ENCODE measurements around the gene HLF. TPM values are rescaled to one million over a fixed set of nuclear protein-coding genes. Genes with fewer than 3 reads are reported as not detected.

Gene HLF
- total and polyA plus RNA-seq, 2 experiments from 2014 or later: 0.28 TPM; not detected in 1

DNA sequence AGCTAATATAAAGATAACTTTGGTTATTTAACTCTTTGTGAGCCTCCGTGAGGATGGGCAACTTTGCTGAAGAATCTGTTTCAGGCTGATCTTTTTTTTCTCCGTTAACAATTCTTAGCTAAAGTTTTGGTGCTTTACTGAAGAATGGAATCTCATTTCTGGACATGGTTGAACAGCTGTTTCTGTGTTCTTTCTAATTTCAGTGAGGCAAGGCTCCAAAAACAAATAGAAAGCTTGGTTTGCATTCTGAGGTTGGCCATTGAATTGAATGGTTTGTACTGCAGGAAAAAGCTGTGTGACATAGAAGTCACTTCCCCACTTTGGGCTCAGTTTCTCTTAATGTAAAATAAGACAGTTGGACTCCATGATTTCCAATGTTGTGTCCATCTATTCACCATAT, 22.3 kb upstream of the HLF start:
- Mint-ChIP-seq H3K27ac (no peak overlapping the region), H3K4me1 (peaks cover 12% of the 10 kb centered on the region), H3K27me3 (ENCODE audit: insufficient read depth, low read depth, poor library complexity) (peaks cover 7% of the 10 kb centered on the region), H3K4me3 (no peak overlapping the region), H3K36me3 (ENCODE audit: low read depth) (no peaks in the 10 kb centered on the region), H3K9me3 (no peaks in the 10 kb centered on the region)
- ATAC-seq: no peak
- Histone ChIP-seq H3K4me1 (ENCODE audit: insufficient read depth) (peaks cover 12% of the 10 kb centered on the region), H3K4me3 (no peak overlapping the region), H3K36me3 (ENCODE audit: insufficient read depth) (no peaks in the 10 kb centered on the region), H3K27me3 (ENCODE audit: insufficient read depth) (peaks cover 5% of the 10 kb centered on the region), H4K20me1 (replicated peaks; ENCODE audit: insufficient read depth) (no peaks in the 10 kb centered on the region), H3K4me2 (no peak overlapping the region), H3K9me2 (ENCODE audit: insufficient read depth) (no peaks in the 10 kb centered on the region), H3K27ac (ENCODE audit: low read depth) (no peak overlapping the region), H3K79me2 (replicated peaks; ENCODE audit: insufficient read depth) (no peaks in the 10 kb centered on the region), H2AFZ (no peak overlapping the region), H3F3A (replicated peaks; ENCODE audit: low read depth) (no peaks in the 10 kb centered on the region)
- TF ChIP-seq CREB1 (CRISPR knock-in tag; IDR thresholded peaks at IDR 0.05; ENCODE audit: low read depth) (no peak), JUNB (IDR thresholded peaks at IDR 0.05; ENCODE audit: unreplicated experiment) (no peak), EZH2 (IDR thresholded peaks at IDR 0.05; ENCODE audit: low read depth, unreplicated experiment) (no peak), EZH2phosphoT487 (IDR thresholded peaks at IDR 0.05; ENCODE audit: unreplicated experiment) (no peak), NANOG (IDR thresholded peaks at IDR 0.05; ENCODE audit: borderline replicate concordance) (no peak), ETS1 (IDR thresholded peaks at IDR 0.05) (no peak), ZNF114 (CRISPR knock-in tag; IDR thresholded peaks at IDR 0.05) (no peak), STAT1 (IDR thresholded peaks at IDR 0.05; ENCODE audit: unreplicated experiment) (no peak), ZNF331 (CRISPR knock-in tag; IDR thresholded peaks at IDR 0.05; ENCODE audit: low read depth) (no peak), POLR2AphosphoS5 (IDR thresholded peaks at IDR 0.05; ENCODE audit: low read depth) (no peak)
- TF ChIP-seq, protein P1, sequence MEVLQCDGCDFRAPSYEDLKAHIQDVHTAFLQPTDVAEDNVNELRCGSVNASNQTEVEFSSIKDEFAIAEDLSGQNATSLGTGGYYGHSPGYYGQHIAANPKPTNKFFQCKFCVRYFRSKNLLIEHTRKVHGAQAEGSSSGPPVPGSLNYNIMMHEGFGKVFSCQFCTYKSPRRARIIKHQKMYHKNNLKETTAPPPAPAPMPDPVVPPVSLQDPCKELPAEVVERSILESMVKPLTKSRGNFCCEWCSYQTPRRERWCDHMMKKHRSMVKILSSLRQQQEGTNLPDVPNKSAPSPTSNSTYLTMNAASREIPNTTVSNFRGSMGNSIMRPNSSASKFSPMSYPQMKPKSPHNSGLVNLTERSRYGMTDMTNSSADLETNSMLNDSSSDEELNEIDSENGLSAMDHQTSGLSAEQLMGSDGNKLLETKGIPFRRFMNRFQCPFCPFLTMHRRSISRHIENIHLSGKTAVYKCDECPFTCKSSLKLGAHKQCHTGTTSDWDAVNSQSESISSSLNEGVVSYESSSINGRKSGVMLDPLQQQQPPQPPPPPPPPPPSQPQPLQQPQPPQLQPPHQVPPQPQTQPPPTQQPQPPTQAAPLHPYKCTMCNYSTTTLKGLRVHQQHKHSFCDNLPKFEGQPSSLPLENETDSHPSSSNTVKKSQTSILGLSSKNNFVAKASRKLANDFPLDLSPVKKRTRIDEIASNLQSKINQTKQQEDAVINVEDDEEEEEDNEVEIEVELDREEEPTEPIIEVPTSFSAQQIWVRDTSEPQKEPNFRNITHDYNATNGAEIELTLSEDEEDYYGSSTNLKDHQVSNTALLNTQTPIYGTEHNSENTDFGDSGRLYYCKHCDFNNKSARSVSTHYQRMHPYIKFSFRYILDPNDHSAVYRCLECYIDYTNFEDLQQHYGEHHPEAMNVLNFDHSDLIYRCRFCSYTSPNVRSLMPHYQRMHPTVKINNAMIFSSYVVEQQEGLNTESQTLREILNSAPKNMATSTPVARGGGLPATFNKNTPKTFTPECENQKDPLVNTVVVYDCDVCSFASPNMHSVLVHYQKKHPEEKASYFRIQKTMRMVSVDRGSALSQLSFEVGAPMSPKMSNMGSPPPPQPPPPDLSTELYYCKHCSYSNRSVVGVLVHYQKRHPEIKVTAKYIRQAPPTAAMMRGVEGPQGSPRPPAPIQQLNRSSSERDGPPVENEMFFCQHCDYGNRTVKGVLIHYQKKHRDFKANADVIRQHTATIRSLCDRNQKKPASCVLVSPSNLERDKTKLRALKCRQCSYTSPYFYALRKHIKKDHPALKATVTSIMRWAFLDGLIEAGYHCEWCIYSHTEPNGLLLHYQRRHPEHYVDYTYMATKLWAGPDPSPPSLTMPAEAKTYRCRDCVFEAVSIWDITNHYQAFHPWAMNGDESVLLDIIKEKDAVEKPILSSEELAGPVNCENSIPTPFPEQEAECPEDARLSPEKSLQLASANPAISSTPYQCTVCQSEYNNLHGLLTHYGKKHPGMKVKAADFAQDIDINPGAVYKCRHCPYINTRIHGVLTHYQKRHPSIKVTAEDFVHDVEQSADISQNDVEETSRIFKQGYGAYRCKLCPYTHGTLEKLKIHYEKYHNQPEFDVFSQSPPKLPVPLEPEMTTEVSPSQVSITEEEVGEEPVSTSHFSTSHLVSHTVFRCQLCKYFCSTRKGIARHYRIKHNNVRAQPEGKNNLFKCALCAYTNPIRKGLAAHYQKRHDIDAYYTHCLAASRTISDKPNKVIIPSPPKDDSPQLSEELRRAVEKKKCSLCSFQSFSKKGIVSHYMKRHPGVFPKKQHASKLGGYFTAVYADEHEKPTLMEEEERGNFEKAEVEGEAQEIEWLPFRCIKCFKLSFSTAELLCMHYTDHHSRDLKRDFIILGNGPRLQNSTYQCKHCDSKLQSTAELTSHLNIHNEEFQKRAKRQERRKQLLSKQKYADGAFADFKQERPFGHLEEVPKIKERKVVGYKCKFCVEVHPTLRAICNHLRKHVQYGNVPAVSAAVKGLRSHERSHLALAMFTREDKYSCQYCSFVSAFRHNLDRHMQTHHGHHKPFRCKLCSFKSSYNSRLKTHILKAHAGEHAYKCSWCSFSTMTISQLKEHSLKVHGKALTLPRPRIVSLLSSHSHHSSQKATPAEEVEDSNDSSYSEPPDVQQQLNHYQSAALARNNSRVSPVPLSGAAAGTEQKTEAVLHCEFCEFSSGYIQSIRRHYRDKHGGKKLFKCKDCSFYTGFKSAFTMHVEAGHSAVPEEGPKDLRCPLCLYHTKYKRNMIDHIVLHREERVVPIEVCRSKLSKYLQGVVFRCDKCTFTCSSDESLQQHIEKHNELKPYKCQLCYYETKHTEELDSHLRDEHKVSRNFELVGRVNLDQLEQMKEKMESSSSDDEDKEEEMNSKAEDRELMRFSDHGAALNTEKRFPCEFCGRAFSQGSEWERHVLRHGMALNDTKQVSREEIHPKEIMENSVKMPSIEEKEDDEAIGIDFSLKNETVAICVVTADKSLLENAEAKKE (CRISPR knock-in tag; IDR thresholded peaks at IDR 0.05): no peak
- TF ChIP-seq, protein P2, sequence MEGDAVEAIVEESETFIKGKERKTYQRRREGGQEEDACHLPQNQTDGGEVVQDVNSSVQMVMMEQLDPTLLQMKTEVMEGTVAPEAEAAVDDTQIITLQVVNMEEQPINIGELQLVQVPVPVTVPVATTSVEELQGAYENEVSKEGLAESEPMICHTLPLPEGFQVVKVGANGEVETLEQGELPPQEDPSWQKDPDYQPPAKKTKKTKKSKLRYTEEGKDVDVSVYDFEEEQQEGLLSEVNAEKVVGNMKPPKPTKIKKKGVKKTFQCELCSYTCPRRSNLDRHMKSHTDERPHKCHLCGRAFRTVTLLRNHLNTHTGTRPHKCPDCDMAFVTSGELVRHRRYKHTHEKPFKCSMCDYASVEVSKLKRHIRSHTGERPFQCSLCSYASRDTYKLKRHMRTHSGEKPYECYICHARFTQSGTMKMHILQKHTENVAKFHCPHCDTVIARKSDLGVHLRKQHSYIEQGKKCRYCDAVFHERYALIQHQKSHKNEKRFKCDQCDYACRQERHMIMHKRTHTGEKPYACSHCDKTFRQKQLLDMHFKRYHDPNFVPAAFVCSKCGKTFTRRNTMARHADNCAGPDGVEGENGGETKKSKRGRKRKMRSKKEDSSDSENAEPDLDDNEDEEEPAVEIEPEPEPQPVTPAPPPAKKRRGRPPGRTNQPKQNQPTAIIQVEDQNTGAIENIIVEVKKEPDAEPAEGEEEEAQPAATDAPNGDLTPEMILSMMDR (conservative IDR thresholded peaks at IDR 0.05; ENCODE audit: low read depth in 2 of 2): no peak
- TF ChIP-seq, protein P3, sequence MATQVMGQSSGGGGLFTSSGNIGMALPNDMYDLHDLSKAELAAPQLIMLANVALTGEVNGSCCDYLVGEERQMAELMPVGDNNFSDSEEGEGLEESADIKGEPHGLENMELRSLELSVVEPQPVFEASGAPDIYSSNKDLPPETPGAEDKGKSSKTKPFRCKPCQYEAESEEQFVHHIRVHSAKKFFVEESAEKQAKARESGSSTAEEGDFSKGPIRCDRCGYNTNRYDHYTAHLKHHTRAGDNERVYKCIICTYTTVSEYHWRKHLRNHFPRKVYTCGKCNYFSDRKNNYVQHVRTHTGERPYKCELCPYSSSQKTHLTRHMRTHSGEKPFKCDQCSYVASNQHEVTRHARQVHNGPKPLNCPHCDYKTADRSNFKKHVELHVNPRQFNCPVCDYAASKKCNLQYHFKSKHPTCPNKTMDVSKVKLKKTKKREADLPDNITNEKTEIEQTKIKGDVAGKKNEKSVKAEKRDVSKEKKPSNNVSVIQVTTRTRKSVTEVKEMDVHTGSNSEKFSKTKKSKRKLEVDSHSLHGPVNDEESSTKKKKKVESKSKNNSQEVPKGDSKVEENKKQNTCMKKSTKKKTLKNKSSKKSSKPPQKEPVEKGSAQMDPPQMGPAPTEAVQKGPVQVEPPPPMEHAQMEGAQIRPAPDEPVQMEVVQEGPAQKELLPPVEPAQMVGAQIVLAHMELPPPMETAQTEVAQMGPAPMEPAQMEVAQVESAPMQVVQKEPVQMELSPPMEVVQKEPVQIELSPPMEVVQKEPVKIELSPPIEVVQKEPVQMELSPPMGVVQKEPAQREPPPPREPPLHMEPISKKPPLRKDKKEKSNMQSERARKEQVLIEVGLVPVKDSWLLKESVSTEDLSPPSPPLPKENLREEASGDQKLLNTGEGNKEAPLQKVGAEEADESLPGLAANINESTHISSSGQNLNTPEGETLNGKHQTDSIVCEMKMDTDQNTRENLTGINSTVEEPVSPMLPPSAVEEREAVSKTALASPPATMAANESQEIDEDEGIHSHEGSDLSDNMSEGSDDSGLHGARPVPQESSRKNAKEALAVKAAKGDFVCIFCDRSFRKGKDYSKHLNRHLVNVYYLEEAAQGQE (IDR thresholded peaks at IDR 0.05; ENCODE audit: unreplicated experiment): no peak
- DNase-seq (ENCODE audit: low spot score): no peak

Data from GM23338 (cell line).